Common myeloid progenitor, CD34-positive (primary cell): ENCODE measurements around the gene GPR26.
"Not testable (repeated sequence)": the region's sequence is repeated elsewhere in the genome, so short reads cannot be mapped to it uniquely, and the experiment has no call there.

ENCODE experiments used
- CTCF ChIA-PET: fragments of 350-600 bp; sonication (Branson Sonifier 250); formaldehyde crosslinking; loops from one replicate; lab custom pipeline; 2021; ENCODE audit warnings: antibody characterized with exemption; lab: Charles Lee
- POLR2A ChIA-PET: fragments of 350-600 bp; sonication (Branson Sonifier 250); formaldehyde crosslinking; loops from one replicate; lab custom pipeline; 2021; ENCODE audit warnings: antibody characterized with exemption; lab: Charles Lee
- DNase-seq, 3 donors: peaks; one replicate each; pipeline versions ENCODE4 v3.0.0 to v3.0.0-alpha.2; 2013
- H3K27ac ChIP-seq, 2 experiments: 1 replicate in 1 of 2; 2 replicates in 1 of 2; pipeline ENCODE4 v1.7.0; 2013; ENCODE audit warnings: inconsistent platforms in 2 of 2, low read length in 2 of 2, mild to moderate bottlenecking in 2 of 2, low read depth in 1 of 2, moderate library complexity in 1 of 2; ENCODE audit not compliant: severe bottlenecking in 2 of 2, insufficient read depth in 1 of 2, poor library complexity in 1 of 2
- H3K27me3 ChIP-seq, 5 experiments: replicated peaks in 2 of 5; 1 replicate in 3 of 5; 2 replicates in 2 of 5; pipeline versions ENCODE4 v1.6.1 to v1.7.0; 2013; ENCODE audit warnings: low read length in 4 of 5, mild to moderate bottlenecking in 2 of 5, moderate library complexity in 2 of 5, inconsistent platforms in 1 of 5; ENCODE audit not compliant: insufficient read depth in 5 of 5, control insufficient read depth in 4 of 5
- H3K36me3 ChIP-seq, 4 experiments: 1 replicate in 2 of 4; 2 replicates in 2 of 4; pipeline versions ENCODE4 v1.6.1 to v1.7.0; 2013; ENCODE audit warnings: low read length in 3 of 4, control low read depth in 1 of 4, mild to moderate bottlenecking in 1 of 4; ENCODE audit not compliant: control insufficient read depth in 4 of 4, insufficient read depth in 4 of 4
- H3K4me1 ChIP-seq, 4 experiments: 1 replicate in 3 of 4; 2 replicates in 1 of 4; pipeline versions ENCODE4 v1.6.1 to v1.7.1; 2013; ENCODE audit warnings: low read length in 3 of 4, mild to moderate bottlenecking in 3 of 4, control low read depth in 1 of 4, inconsistent platforms in 1 of 4, moderate library complexity in 1 of 4; ENCODE audit not compliant: control insufficient read depth in 4 of 4, insufficient read depth in 4 of 4; ENCODE audit errors: control extremely low read depth in 1 of 4
- H3K4me3 ChIP-seq, 7 experiments: 1 replicate in 4 of 7; 2 replicates in 3 of 7; pipeline versions ENCODE4 v1.5.1 to v1.7.0; 2013; ENCODE audit warnings: mild to moderate bottlenecking in 7 of 7, low read length in 6 of 7, moderate library complexity in 6 of 7, inconsistent platforms in 2 of 7, low read depth in 2 of 7, control low read depth in 1 of 7; ENCODE audit not compliant: insufficient read depth in 4 of 7, control insufficient read depth in 1 of 7; ENCODE audit errors: extremely low read depth in 1 of 7
- H3K9me3 ChIP-seq, 5 experiments: 1 replicate in 4 of 5; 2 replicates in 1 of 5; pipeline versions ENCODE4 v1.6.1 to v1.7.1; 2013; ENCODE audit warnings: low read length in 4 of 5, mild to moderate bottlenecking in 2 of 5, inconsistent platforms in 1 of 5, low read depth in 1 of 5, moderate library complexity in 1 of 5; ENCODE audit not compliant: control insufficient read depth in 4 of 5, insufficient read depth in 2 of 5; ENCODE audit errors: control extremely low read depth in 1 of 5
- WGBS: methylation state at CpG from one replicate; pipeline ENCODE4 v1.1.5; 2013; ENCODE audit not compliant: insufficient coverage; 5-methylcytosine and 5-hydroxymethylcytosine counted together

The GPR26 gene

GRCh38 chr10:123736917-123737316, 70.8 kb downstream of the GPR26 start:
- H3K4me3 ChIP-seq, H3K27me3 ChIP-seq, CTCF ChIA-PET, H3K27ac ChIP-seq, H3K36me3 ChIP-seq, DNase-seq, H3K9me3 ChIP-seq, POLR2A ChIA-PET, H3K4me1 ChIP-seq: not testable (repeated sequence)
- 80% methylated on average over 2 of the region's 4 CpGs for WGBS

- Histone ChIP-seq H3K27me3 (peaks cover 0 to 20% (median 3%) of the 10 kb centered on the region in 5 experiments), H3K27ac (no peak overlapping the region)
- CTCF ChIA-PET, result no interaction called here
These were observed 75.0 kb downstream of the GPR26 start for GRCh38 chr10:123741146-123741545.

GRCh38 chr10:123741711-123742110, 75.6 kb downstream of the GPR26 start:
- ChIA-PET CTCF (no interaction called here), POLR2A (no interaction called here)

More at GRCh38 chr10:123741146-123741545, 75.0 kb downstream of the GPR26 start:
- no peaks in the 10 kb centered on the region for H3K4me1 ChIP-seq
- peaks cover 0 to 5% (median 1%) of the 10 kb centered on the region in 5 experiments for H3K9me3 ChIP-seq
- H3K4me3 ChIP-seq, result no peak overlapping the region
- POLR2A ChIA-PET, result no interaction called here
- H3K36me3 ChIP-seq, result no peaks in the 10 kb centered on the region
- WGBS, result 78% methylated on average over 6 of the region's 7 CpGs
- no peak for DNase-seq

GRCh38 chr10:123742751-123743440, 76.7 kb downstream of the GPR26 start:
- ChIA-PET POLR2A (no interaction called here), CTCF (no interaction called here)
- no peak for DNase-seq
- H3K27ac ChIP-seq, result no peak overlapping the region
- H3K27me3 ChIP-seq, result peaks cover 0 to 32% (median 3%) of the 10 kb centered on the region in 5 experiments
- no peaks in the 10 kb centered on the region for H3K9me3 ChIP-seq
- no peaks in the 10 kb centered on the region for H3K4me1 ChIP-seq
- 83% methylated on average over 9 of the region's 10 CpGs for WGBS
- H3K4me3 ChIP-seq, result no peak overlapping the region
- no peaks in the 10 kb centered on the region for H3K36me3 ChIP-seq

More at GRCh38 chr10:123741711-123742110, 75.6 kb downstream of the GPR26 start:
- Histone ChIP-seq H3K4me1 (no peaks in the 10 kb centered on the region), H3K27me3 (peaks cover 0 to 24% (median 3%) of the 10 kb centered on the region in 5 experiments), H3K27ac (no peak overlapping the region), H3K9me3 (peaks cover 0 to 5% (median 0%) of the 10 kb centered on the region in 5 experiments), H3K4me3 (no peak overlapping the region), H3K36me3 (no peaks in the 10 kb centered on the region)
- whole genome bisulfite sequencing, result 97% methylated on average over 5 of the region's 5 CpGs
- DNase-seq, result no peak

GRCh38 chr10:123743441-123744223, 77.5 kb downstream of the GPR26 start:
- ChIA-PET CTCF (no interaction called here), POLR2A (no interaction called here)
- no peak overlapping the region for H3K27ac ChIP-seq
- no peaks in the 10 kb centered on the region for H3K36me3 ChIP-seq
- H3K4me1 ChIP-seq, result no peaks in the 10 kb centered on the region
- no peak overlapping the region for H3K4me3 ChIP-seq
- 88% methylated on average over 13 of the region's 13 CpGs for WGBS
- no peak for DNase-seq
- H3K9me3 ChIP-seq, result no peaks in the 10 kb centered on the region
- H3K27me3 ChIP-seq, result peaks cover 0 to 32% (median 3%) of the 10 kb centered on the region in 5 experiments

- peaks cover 0 to 32% (median 3%) of the 10 kb centered on the region in 5 experiments for H3K27me3 ChIP-seq
- 84% methylated on average over 5 of the region's 6 CpGs for WGBS
- H3K9me3 ChIP-seq, result no peaks in the 10 kb centered on the region
- no peak for DNase-seq
- H3K4me1 ChIP-seq, result no peaks in the 10 kb centered on the region
- H3K4me3 ChIP-seq, result no peak overlapping the region
- ChIA-PET POLR2A (no interaction called here), CTCF (no interaction called here)
- H3K36me3 ChIP-seq, result no peaks in the 10 kb centered on the region
- H3K27ac ChIP-seq, result no peak overlapping the region
These were observed 78.0 kb downstream of the GPR26 start for GRCh38 chr10:123744224-123744536.
